Measurements from ENCODE around the gene NALCN.

DNA sequence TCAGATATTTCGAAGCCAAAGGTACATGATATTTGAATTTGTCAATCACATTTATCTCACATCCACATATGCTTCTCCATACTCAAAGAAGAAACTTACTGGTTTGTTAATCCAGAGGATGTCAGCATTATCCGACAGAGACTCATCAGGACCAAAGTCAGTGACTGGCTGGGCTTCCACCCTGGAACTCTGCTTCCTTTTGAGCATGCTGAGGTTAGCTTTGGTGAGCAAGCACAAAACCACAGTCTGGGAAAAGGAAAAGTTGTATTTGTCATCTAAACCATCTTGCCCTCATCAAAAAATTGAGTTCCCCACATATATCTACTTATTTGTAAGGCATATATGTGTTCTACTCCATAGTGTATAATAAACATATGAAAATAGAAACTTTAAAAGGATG lies 17.4 kb downstream of the NALCN start:
- TF ChIP-seq, protein P1, sequence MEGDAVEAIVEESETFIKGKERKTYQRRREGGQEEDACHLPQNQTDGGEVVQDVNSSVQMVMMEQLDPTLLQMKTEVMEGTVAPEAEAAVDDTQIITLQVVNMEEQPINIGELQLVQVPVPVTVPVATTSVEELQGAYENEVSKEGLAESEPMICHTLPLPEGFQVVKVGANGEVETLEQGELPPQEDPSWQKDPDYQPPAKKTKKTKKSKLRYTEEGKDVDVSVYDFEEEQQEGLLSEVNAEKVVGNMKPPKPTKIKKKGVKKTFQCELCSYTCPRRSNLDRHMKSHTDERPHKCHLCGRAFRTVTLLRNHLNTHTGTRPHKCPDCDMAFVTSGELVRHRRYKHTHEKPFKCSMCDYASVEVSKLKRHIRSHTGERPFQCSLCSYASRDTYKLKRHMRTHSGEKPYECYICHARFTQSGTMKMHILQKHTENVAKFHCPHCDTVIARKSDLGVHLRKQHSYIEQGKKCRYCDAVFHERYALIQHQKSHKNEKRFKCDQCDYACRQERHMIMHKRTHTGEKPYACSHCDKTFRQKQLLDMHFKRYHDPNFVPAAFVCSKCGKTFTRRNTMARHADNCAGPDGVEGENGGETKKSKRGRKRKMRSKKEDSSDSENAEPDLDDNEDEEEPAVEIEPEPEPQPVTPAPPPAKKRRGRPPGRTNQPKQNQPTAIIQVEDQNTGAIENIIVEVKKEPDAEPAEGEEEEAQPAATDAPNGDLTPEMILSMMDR (IDR thresholded peaks at IDR 0.05), result no peak
- TF ChIP-seq EZH2 (IDR thresholded peaks at IDR 0.05; ENCODE audit: borderline replicate concordance, insufficient read depth, low read depth, low read length, poor library complexity, severe bottlenecking), result no peak

Data from B cell (primary cell).